Fibroblast of villous mesenchyme (primary cell): ENCODE data around the gene NFE2L3. TPM values are rescaled to one million over a fixed set of nuclear protein-coding genes. Genes with fewer than 3 reads are reported as not detected.

Experiments used
- DNase-seq: peaks from one replicate; pipeline ENCODE4 v3.0.0-alpha.2; 2010; ENCODE audit warnings: low read depth
- H3K4me3 ChIP-seq: 2 replicates; pipeline ENCODE4 v1.5.1; 2011; ENCODE audit warnings: low read depth, mild to moderate bottlenecking, low read length
- CTCF ChIP-seq: IDR thresholded peaks from 2 replicates; pipeline ENCODE4 v1.5.1; 2012; ENCODE audit warnings: low read depth, mild to moderate bottlenecking, low read length; ENCODE audit not compliant: insufficient read depth
- total RNA-seq: library from RNA; depleted of rRNA; stranded (reverse); fragments of >200 nt; gene quantifications from 2 replicates; pipeline ENCODE4 v1.2.3, GENCODE V29; 2012

Gene NFE2L3
- total RNA-seq, 1 donor = 6.9 TPM

GRCh38 chr7:26201247-26202018, 49.4 kb downstream of the NFE2L3 start, which contains the start of gene CBX3:
Gene CBX3, plus strand, starts transcription at chr7:26201745. Its CDS starts 1,254 bp downstream, at chr7:26202999.
- DNase-seq = peak; percentile 79
- H3K4me3 ChIP-seq = peak within 1 kb of the TSS; percentile 97
- no peak for TF ChIP-seq CTCF

DNA sequence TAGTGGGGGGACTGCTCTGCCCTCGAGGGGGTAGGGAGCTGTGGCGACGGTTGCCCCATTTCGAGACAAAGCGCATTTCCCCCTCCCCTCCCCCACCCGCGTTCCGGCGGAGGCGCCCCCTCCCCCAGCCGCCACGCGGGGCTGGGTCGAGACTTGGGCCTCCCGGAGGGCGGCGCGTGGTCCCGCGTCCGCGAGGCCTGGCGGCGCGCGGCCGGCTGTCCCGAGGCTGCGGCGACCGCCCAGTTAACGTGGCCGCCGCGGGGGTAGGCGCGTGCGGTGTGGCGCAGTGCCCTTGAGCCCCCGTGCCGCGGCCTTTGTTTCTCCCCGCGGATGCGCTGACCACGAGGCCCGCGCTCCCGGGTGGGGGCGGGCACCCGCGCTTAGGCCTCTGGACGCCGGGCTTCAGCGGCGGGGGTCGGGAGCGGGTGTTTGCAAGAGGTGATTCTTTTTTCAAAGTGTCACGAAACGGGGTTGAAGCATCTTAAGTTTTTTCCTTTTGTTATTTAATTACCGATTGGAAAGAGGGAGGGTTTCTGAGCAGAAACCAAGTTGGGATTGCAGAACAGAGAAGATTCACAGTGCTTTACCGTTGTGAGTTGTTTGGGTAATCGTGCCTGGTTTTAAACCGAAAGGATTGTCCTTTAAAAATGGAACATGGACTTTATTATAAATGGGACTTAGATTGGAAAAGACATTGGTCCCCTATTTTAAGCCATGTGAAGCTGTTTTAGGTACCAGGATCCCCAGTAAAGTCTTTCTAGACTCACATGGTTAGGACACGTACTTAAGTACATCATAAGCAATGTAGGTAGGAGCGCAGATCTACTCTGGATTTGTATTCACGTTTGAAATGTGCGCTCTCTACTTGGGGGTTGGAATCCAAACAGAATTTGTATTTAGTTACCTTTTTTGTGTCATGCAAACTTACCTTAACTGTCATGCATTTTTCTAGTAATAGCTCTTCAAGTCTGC, 50.3 kb downstream of the NFE2L3 start:
- peak overlapping the region; percentile 97 for H3K4me3 ChIP-seq
- no peak for DNase-seq
- no peak for TF ChIP-seq CTCF

DNA sequence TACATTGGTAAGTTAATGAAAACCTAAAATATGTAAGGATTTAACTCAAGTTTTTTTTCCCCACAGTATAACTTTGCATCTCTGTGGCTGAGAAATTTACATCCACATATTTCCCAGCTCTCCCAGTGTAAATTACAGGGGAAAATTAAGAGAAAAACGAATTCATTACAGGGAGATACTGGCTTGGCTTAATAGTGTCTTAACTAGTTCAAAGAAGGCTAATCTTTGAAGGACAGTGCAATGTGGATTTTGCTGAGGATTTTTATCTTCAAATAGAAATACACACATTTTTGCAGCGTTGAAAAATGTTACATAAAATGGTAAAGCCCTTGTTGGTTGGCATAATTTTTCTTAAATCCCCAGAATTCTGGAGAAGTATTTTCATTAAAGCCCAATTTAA, 51.0 kb downstream of the NFE2L3 start:
- no peak for TF ChIP-seq CTCF
- H3K4me3 ChIP-seq = peak overlapping the region; percentile 97
- DNase-seq = no peak

DNA sequence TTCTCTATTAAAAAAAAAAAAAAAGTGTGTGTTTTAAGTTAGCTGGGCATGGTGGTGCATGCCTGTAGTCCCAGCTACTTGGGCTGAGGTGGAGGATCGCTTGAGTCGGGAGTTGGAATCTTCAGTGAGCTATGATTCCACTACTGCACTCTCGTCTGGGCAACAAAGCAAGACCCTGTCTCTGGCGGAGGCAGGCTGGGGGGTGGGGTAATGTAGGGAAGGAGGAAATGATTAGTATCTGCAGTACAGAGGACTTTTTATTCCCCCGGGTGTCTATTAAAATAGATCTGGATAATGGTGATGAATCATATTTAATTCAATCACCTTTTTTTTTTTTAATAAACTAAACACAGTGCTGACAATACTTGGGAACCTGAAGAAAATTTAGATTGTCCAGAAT, 56.0 kb downstream of the NFE2L3 start:
- no peak for TF ChIP-seq CTCF
- DNase-seq = no peak
- H3K4me3 ChIP-seq = no peak overlapping the region

DNA sequence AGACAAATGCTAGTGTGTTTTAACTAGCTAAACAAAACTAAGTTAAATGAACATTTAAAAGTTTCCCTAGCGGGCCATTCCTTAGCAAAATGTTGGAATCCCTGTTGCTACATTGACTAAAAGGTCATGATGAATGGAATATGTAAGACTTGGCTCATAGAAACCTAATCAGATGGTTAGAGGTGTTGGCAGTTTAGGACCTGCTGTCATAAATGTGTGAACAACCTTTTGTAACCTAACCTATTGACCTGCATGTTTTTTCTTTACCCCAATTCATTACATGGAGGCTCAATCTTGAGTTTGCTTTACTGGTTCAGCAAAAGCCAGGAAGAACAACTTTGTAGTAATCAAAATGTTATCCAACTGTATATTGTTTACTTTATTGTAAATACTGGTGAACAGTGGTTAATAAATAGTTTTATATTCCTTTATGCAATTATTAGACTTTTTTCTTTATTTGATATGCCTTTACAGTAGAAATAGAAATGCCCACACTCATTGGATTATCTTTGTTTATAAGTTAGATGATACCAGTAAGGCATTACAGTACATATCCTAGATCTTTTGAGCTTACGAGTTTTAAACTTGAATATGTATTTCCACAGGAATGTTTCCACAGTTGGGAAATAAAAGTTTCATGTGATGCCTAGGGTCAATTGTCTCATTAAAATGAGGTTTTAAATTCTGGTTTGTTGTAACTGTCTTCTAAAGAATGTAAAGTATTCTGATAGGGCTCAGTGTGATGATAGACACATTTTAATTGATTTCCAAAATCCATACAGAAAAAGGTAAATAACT, 61.1 kb downstream of the NFE2L3 start:
- no peak for TF ChIP-seq CTCF
- peak; percentile 39 for DNase-seq
- H3K4me3 ChIP-seq = no peak overlapping the region

- DNase-seq = no peak
- TF ChIP-seq CTCF = no peak
- no peak overlapping the region for H3K4me3 ChIP-seq
Measured at GRCh38 chr7:26213807-26214515, 62.0 kb downstream of the NFE2L3 start.
